Measurements from ENCODE around the gene CA12.

DNA sequence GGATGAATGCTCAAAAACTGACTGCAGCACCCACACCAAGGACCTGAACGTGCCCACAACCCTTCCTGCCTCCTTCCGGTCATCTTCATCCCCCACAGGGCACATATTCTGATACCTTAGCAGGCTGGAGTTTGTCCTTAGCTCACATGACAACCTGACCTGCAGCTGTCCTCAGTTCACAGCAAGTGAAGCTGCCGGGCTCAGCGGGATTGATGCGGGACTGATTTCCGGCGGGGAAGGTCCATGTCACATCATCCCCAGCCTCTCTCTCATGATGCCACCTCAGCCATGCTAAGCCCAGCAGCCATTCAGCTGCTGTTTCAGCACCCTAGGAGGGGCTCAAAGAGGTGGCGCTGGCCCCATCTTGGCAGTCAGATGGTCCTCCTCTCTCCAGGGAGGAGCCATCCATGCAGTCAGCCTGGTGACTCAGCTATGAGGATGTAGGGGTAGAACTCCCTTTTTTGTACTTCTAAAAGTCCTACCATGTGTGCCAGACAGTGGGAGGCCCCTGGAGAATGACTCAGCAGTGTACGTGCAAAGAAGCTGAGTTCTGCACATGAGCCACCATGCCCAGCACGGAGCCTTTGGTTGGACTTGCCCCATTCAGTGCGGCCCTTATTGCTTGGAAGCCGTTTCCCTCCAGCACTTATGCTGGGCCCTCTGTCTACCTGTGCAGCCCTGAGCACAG is 9.5 kb downstream of the CA12 start:
- TF ChIP-seq, protein P1, sequence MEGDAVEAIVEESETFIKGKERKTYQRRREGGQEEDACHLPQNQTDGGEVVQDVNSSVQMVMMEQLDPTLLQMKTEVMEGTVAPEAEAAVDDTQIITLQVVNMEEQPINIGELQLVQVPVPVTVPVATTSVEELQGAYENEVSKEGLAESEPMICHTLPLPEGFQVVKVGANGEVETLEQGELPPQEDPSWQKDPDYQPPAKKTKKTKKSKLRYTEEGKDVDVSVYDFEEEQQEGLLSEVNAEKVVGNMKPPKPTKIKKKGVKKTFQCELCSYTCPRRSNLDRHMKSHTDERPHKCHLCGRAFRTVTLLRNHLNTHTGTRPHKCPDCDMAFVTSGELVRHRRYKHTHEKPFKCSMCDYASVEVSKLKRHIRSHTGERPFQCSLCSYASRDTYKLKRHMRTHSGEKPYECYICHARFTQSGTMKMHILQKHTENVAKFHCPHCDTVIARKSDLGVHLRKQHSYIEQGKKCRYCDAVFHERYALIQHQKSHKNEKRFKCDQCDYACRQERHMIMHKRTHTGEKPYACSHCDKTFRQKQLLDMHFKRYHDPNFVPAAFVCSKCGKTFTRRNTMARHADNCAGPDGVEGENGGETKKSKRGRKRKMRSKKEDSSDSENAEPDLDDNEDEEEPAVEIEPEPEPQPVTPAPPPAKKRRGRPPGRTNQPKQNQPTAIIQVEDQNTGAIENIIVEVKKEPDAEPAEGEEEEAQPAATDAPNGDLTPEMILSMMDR (IDR thresholded peaks at IDR 0.05; ENCODE audit: insufficient read depth, low read length): no peak
- TF ChIP-seq POLR2AphosphoS5 (IDR thresholded peaks at IDR 0.05; ENCODE audit: low read depth) (no peak), GABPA (IDR thresholded peaks at IDR 0.05; ENCODE audit: low read depth) (no peak), SPI1 (IDR thresholded peaks at IDR 0.05; ENCODE audit: borderline replicate concordance, low read depth) (no peak)
- TF ChIP-seq, protein P2, sequence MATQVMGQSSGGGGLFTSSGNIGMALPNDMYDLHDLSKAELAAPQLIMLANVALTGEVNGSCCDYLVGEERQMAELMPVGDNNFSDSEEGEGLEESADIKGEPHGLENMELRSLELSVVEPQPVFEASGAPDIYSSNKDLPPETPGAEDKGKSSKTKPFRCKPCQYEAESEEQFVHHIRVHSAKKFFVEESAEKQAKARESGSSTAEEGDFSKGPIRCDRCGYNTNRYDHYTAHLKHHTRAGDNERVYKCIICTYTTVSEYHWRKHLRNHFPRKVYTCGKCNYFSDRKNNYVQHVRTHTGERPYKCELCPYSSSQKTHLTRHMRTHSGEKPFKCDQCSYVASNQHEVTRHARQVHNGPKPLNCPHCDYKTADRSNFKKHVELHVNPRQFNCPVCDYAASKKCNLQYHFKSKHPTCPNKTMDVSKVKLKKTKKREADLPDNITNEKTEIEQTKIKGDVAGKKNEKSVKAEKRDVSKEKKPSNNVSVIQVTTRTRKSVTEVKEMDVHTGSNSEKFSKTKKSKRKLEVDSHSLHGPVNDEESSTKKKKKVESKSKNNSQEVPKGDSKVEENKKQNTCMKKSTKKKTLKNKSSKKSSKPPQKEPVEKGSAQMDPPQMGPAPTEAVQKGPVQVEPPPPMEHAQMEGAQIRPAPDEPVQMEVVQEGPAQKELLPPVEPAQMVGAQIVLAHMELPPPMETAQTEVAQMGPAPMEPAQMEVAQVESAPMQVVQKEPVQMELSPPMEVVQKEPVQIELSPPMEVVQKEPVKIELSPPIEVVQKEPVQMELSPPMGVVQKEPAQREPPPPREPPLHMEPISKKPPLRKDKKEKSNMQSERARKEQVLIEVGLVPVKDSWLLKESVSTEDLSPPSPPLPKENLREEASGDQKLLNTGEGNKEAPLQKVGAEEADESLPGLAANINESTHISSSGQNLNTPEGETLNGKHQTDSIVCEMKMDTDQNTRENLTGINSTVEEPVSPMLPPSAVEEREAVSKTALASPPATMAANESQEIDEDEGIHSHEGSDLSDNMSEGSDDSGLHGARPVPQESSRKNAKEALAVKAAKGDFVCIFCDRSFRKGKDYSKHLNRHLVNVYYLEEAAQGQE (IDR thresholded peaks at IDR 0.05; ENCODE audit: insufficient replicate concordance, low read depth): no peak
